ENCODE results near the gene ACVRL1.

Gene ACVRL1

DNA sequence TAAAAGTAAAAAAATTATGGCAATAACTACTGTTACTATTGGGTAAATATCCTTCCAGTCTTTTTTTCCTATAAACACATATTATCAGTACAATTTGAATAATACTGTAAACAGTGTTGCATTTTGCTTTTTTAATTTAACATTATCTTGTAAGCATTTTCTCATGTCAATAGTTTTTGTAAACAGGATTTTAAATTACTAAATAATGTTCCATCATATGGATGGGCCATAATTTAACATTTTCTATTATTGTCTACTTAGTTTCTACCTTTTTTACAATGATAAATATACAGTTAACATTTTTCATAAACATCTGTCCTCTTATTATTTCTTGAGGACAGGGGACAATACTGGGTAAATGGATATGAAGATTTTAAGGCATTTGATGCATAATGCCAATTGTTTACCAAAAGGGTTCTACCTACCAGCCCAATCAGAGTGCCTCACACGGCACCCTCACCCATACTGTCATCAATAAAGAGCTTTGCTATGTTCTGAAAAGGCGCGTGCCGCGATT is 43.4 kb downstream of the ACVRL1 start:
- peaks cover 40% of the 10 kb centered on the region for H3K79me2 ChIP-seq (ENCODE audit: control insufficient read depth, low read length)
- no peak overlapping the region for H3K27ac ChIP-seq (ENCODE audit: low read depth, low read length)
- H3K36me3 ChIP-seq (ENCODE audit: control insufficient read depth, low read length): no peaks in the 10 kb centered on the region; the same call in 1 of the 2 replicates
- H3K4me2 ChIP-seq (ENCODE audit: low read length): peak overlapping the region; percentile 78
- H3K4me3 ChIP-seq (ENCODE audit: low read length): peak overlapping the region; percentile 77
- peaks cover 28% of the 10 kb centered on the region for H3K27me3 ChIP-seq (ENCODE audit: control insufficient read depth, low read length)
- no peaks in the 10 kb centered on the region for H3F3A ChIP-seq (ENCODE audit: control insufficient read depth, insufficient read depth)
- H3K4me1 ChIP-seq (ENCODE audit: control insufficient read depth, low read length): peaks cover 41% of the 10 kb centered on the region
- H4K20me1 ChIP-seq (ENCODE audit: control insufficient read depth, insufficient read depth, low read depth, low read length): peaks cover 15% of the 10 kb centered on the region
- H3K9me2 ChIP-seq (replicated peaks; ENCODE audit: control insufficient read depth, low read length): no peaks in the 10 kb centered on the region
- H3K9me3 ChIP-seq (ENCODE audit: control insufficient read depth, insufficient read depth, low read length): no peaks in the 10 kb centered on the region
- no peak for TF ChIP-seq CTCF (IDR thresholded peaks at IDR 0.05; ENCODE audit: low read depth, low read length, poor library complexity, severe bottlenecking)
- no peak; the same call in 1 of the 2 replicates for TF ChIP-seq EZH2phosphoT487 (IDR thresholded peaks at IDR 0.05; ENCODE audit: borderline replicate concordance, low read length)

DNA sequence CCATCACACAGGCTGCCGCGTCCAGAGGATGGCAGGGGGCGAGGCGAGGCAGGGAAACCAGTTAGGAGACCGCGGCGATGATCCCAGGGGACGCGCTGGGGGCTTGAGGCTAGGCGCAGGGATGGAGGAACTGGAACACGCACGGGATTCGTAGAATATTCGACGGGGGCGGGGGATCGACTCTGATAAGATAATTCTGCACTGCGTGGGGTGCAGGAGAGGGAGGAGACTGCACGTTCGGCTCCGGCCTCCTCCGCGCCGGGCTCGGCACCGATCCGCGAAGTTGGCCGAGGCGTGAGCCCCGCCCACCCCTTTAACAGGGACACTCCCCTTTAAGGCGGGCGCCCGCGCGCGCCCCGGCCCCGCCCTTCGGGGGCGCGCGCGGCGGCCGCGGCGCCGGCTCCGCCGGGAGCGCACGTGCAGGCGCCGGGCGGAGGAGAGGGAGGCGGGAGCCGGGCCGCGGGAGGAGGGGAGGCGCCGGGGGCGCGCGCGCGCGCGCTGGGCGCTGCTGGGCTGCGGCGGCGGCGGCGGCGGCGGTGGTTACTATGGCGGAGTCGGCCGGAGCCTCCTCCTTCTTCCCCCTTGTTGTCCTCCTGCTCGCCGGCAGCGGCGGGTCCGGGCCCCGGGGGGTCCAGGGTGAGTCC is 44.0 kb downstream of the ACVRL1 start, which contains the start of gene ACVR1B:
ACVR1B (plus strand) TSS at position 501 of the 644 bp plus-strand sequence; CDS start at position 546, 45 bp downstream.
- H3K4me3 ChIP-seq (ENCODE audit: low read length): peak within 1 kb of the TSS; percentile 82
- H3K27ac ChIP-seq (ENCODE audit: low read depth, low read length): no peak within 1 kb of the TSS
- H3K4me1 ChIP-seq (ENCODE audit: control insufficient read depth, low read length): peaks cover 43% of the 10 kb centered on the region
- TF ChIP-seq EZH2phosphoT487 (IDR thresholded peaks at IDR 0.05; ENCODE audit: borderline replicate concordance, low read length) (0 out of 2 replicates have a peak, but pooled peaks have one; percentile 86), CTCF (IDR thresholded peaks at IDR 0.05; ENCODE audit: low read depth, low read length, poor library complexity, severe bottlenecking) (no peak)
- H4K20me1 ChIP-seq (ENCODE audit: control insufficient read depth, insufficient read depth, low read depth, low read length): peaks cover 15% of the 10 kb centered on the region
- no peaks in the 10 kb centered on the region for H3K9me2 ChIP-seq (replicated peaks; ENCODE audit: control insufficient read depth, low read length)
- H3K36me3 ChIP-seq (ENCODE audit: control insufficient read depth, low read length): no peaks in the 10 kb centered on the region; the same call in 1 of the 2 replicates
- H3K27me3 ChIP-seq (ENCODE audit: control insufficient read depth, low read length): peaks cover 28% of the 10 kb centered on the region
- H3K9me3 ChIP-seq (ENCODE audit: control insufficient read depth, insufficient read depth, low read length): no peaks in the 10 kb centered on the region
- peaks cover 46% of the 10 kb centered on the region for H3K79me2 ChIP-seq (ENCODE audit: control insufficient read depth, low read length)
- H3K4me2 ChIP-seq (ENCODE audit: low read length): peak within 1 kb of the TSS; percentile 99
- H3F3A ChIP-seq (ENCODE audit: control insufficient read depth, insufficient read depth): no peaks in the 10 kb centered on the region

GRCh38 chr12:51951843-51952722 is 44.8 kb downstream of the ACVRL1 start:
- H3K79me2 ChIP-seq (ENCODE audit: control insufficient read depth, low read length): peaks cover 51% of the 10 kb centered on the region
- H3K4me2 ChIP-seq (ENCODE audit: low read length): peak overlapping the region; percentile 99
- H3K27ac ChIP-seq (ENCODE audit: low read depth, low read length): no peak overlapping the region

More at GRCh38 chr12:51951843-51952722, 44.8 kb downstream of the ACVRL1 start:
- H3K36me3 ChIP-seq (ENCODE audit: control insufficient read depth, low read length): no peaks in the 10 kb centered on the region; the same call in 1 of the 2 replicates
- TF ChIP-seq CTCF (IDR thresholded peaks at IDR 0.05; ENCODE audit: low read depth, low read length, poor library complexity, severe bottlenecking): no peak
- no peak for TF ChIP-seq EZH2phosphoT487 (IDR thresholded peaks at IDR 0.05; ENCODE audit: borderline replicate concordance, low read length)
- H3K9me2 ChIP-seq (replicated peaks; ENCODE audit: control insufficient read depth, low read length): no peaks in the 10 kb centered on the region
- peak overlapping the region; percentile 82 for H3K4me3 ChIP-seq (ENCODE audit: low read length)
- peaks cover 43% of the 10 kb centered on the region for H3K4me1 ChIP-seq (ENCODE audit: control insufficient read depth, low read length)
- no peaks in the 10 kb centered on the region for H3F3A ChIP-seq (ENCODE audit: control insufficient read depth, insufficient read depth)
- H3K9me3 ChIP-seq (ENCODE audit: control insufficient read depth, insufficient read depth, low read length): no peaks in the 10 kb centered on the region
- peaks cover 28% of the 10 kb centered on the region for H3K27me3 ChIP-seq (ENCODE audit: control insufficient read depth, low read length)
- H4K20me1 ChIP-seq (ENCODE audit: control insufficient read depth, insufficient read depth, low read depth, low read length): peaks cover 15% of the 10 kb centered on the region
